HCT116 (cell line): Measurements from ENCODE around the gene SRL.

Experiments used
- CTCF ChIP-seq, 3 experiments: fragments of 200-600 bp in 1 of 3; sonication (generic) in 1 of 3; IDR thresholded peaks in 2 of 3; conservative IDR thresholded peaks in 1 of 3; 2 replicates each; pipeline ENCODE4 v1.5.1; 2012 to 2017; ENCODE audit warnings: low read depth in 2 of 3, low read length in 2 of 3, antibody characterized with exemption in 1 of 3, borderline replicate concordance in 1 of 3, control low read depth in 1 of 3, mild to moderate bottlenecking in 1 of 3, mixed read lengths in 1 of 3, mixed run types in 1 of 3, moderate library complexity in 1 of 3; ENCODE audit not compliant: insufficient read depth in 1 of 3
- EZH2phosphoT487 ChIP-seq: fragments of 200-600 bp; IDR thresholded peaks from 2 replicates; pipeline ENCODE4 v1.6.1; 2018; ENCODE audit warnings: antibody characterized with exemption, borderline replicate concordance
- MAX ChIP-seq: IDR thresholded peaks from 2 replicates; pipeline ENCODE4 v1.6.1; 2012
- POLR2A ChIP-seq: IDR thresholded peaks from 2 replicates; pipeline ENCODE4 v1.7.0; 2011; ENCODE audit warnings: borderline replicate concordance; ENCODE audit not compliant: insufficient read depth, insufficient read length; ENCODE audit errors: extremely low read depth
- POLR2AphosphoS5 ChIP-seq: IDR thresholded peaks from 2 replicates; pipeline ENCODE4 v1.6.1; 2011; ENCODE audit warnings: mild to moderate bottlenecking, low read depth, low read length, moderate library complexity
- RAD21 ChIP-seq: IDR thresholded peaks from 2 replicates; pipeline ENCODE4 v1.6.1; 2012; ENCODE audit warnings: low read depth, mild to moderate bottlenecking

GRCh38 chr16:4273858-4274311, 32.0 kb upstream of the SRL start:
- peak in 2 of 3 experiments; percentile 34 to 43; a peak in 4 of 6 replicates for TF ChIP-seq CTCF (IDR thresholded peaks at IDR 0.05 in 2 of 3, conservative IDR thresholded peaks at IDR 0.05 in 1 of 3; ENCODE audit: borderline replicate concordance in 1 of 3, insufficient read depth in 1 of 3, low read depth in 2 of 3, low read length in 2 of 3)
- TF ChIP-seq POLR2A: peak; percentile 40
- TF ChIP-seq POLR2AphosphoS5: peak; percentile 61; the same call in 1 of the 2 replicates
- TF ChIP-seq EZH2phosphoT487: no peak
- no peak; the same call in 1 of the 2 replicates for TF ChIP-seq MAX
- no peak for TF ChIP-seq RAD21
